ENCODE measurements around the gene RAP1A.
"Not testable (repeated sequence)": the region's sequence is repeated elsewhere in the genome, so short reads cannot be mapped to it uniquely, and the experiment has no call there.

The RAP1A gene

GRCh38 chr1:111672331-111672730, 52.7 kb downstream of the RAP1A start:
- no peak for DNase-seq

- DNase-seq, result no peak
Observed at GRCh38 chr1:111677604-111678003, 58.0 kb downstream of the RAP1A start.

GRCh38 chr1:111679541-111679940, 60.0 kb downstream of the RAP1A start:
- no peak for DNase-seq

GRCh38 chr1:111680212-111680800, 60.7 kb downstream of the RAP1A start:
- not testable (repeated sequence) for DNase-seq

GRCh38 chr1:111685293-111686153, 65.9 kb downstream of the RAP1A start:
- not testable (repeated sequence) for DNase-seq

- no peak for DNase-seq
Observed at GRCh38 chr1:111690306-111690617, 70.7 kb downstream of the RAP1A start.

- no peak for DNase-seq
Observed at GRCh38 chr1:111691886-111692285, 72.3 kb downstream of the RAP1A start.

GRCh38 chr1:111695801-111696200, 76.2 kb downstream of the RAP1A start:
- no peak for DNase-seq

GRCh38 chr1:111696330-111696729, 76.7 kb downstream of the RAP1A start:
- DNase-seq, result no peak

GRCh38 chr1:111699268-111699667, 79.7 kb downstream of the RAP1A start:
- no peak for DNase-seq

GRCh38 chr1:111702504-111703050, 83.0 kb downstream of the RAP1A start:
- no peak for DNase-seq

GRCh38 chr1:111704240-111704639, 84.7 kb downstream of the RAP1A start:
- DNase-seq, result no peak

- DNase-seq, result no peak
Observed at GRCh38 chr1:111704776-111705175, 85.2 kb downstream of the RAP1A start.

- no peak for DNase-seq
Observed at GRCh38 chr1:111705841-111706240, 86.3 kb downstream of the RAP1A start.

- no peak for DNase-seq
Observed at GRCh38 chr1:111706921-111707320, 87.3 kb downstream of the RAP1A start.

- DNase-seq, result no peak
Observed at GRCh38 chr1:111707906-111708305, 88.3 kb downstream of the RAP1A start.

GRCh38 chr1:111709986-111710385, 90.4 kb downstream of the RAP1A start:
- no peak for DNase-seq

- no peak for DNase-seq
Observed at GRCh38 chr1:111716333-111716732, 96.7 kb downstream of the RAP1A start.

- DNase-seq, result no peak
Observed at GRCh38 chr1:111717450-111717849, 97.9 kb downstream of the RAP1A start.

- no peak for DNase-seq
Observed at GRCh38 chr1:111719135-111719534, 99.5 kb downstream of the RAP1A start.

- DNase-seq, result no peak
Observed at GRCh38 chr1:111719674-111720132, 100.1 kb downstream of the RAP1A start.

GRCh38 chr1:111720274-111720976, 100.8 kb downstream of the RAP1A start:
- DNase-seq, result no peak

GRCh38 chr1:111720977-111721786, 101.6 kb downstream of the RAP1A start:
- no peak for DNase-seq

All from 8988T (cell line).